HFF-Myc (cell line): Measurements from ENCODE around the gene STX12.

ENCODE experiments used
- DNase-seq: peaks from one replicate; pipeline ENCODE4 v3.0.0-alpha.2; 2011; ENCODE audit warnings: low read depth; ENCODE audit errors: extremely low read depth
- H3K4me3 ChIP-seq: replicated peaks from 2 replicates; pipeline ENCODE4 v1.5.1; 2011; ENCODE audit warnings: low read depth, mild to moderate bottlenecking, control low read depth, low read length
- CTCF ChIP-seq: IDR thresholded peaks from 2 replicates; pipeline ENCODE4 v1.5.1; 2012; ENCODE audit warnings: mild to moderate bottlenecking, low read depth, low read length, control low read depth; ENCODE audit errors: missing control alignments

Gene STX12

GRCh38 chr1:27772932-27773825, at the start of gene STX12:
TSS of gene STX12 (plus strand) at chr1:27773219. CDS start at chr1:27773308, 89 bp downstream.
- no peak for TF ChIP-seq CTCF

GRCh38 chr1:27724961-27725373, 48.1 kb upstream of the STX12 start:
- no peak for TF ChIP-seq CTCF
- DNase-seq = no peak
- H3K4me3 ChIP-seq = peak overlapping the region; percentile 35

More at GRCh38 chr1:27772932-27773825, at the start of gene STX12:
- peak within 1 kb of the TSS; percentile 99 for H3K4me3 ChIP-seq
- DNase-seq = peak; percentile 99

- peak; percentile 54 for TF ChIP-seq CTCF
- DNase-seq = peak; percentile 98
- peak within 1 kb of the TSS; percentile 81 for H3K4me3 ChIP-seq
Observed at GRCh38 chr1:27725374-27726172, 47.4 kb upstream of the STX12 start, which contains the start of gene FAM76A. TSS of gene FAM76A (plus strand) at chr1:27725961. CDS start at chr1:27726081, 120 bp downstream.

- no peak for DNase-seq
- no peak for TF ChIP-seq CTCF
Observed at GRCh38 chr1:27726173-27727044, 46.6 kb upstream of the STX12 start.

GRCh38 chr1:27727126-27727525, 45.9 kb upstream of the STX12 start:
- no peak for DNase-seq
- no peak for TF ChIP-seq CTCF
- H3K4me3 ChIP-seq = peak overlapping the region; percentile 81

More at GRCh38 chr1:27726173-27727044, 46.6 kb upstream of the STX12 start:
- H3K4me3 ChIP-seq = peak overlapping the region; percentile 81

GRCh38 chr1:27736252-27736651, 36.8 kb upstream of the STX12 start:
- no peak overlapping the region for H3K4me3 ChIP-seq
- no peak for TF ChIP-seq CTCF
- DNase-seq = no peak
